SK-N-SH (cell line): ENCODE data around the gene MUC5B. TPM values are rescaled to one million over a fixed set of nuclear protein-coding genes. Genes with fewer than 3 reads are reported as not detected.
A peak's percentile ranks its signal among the peaks of the same experiment; 100 is the strongest.

ENCODE experiments used
- CTCF ChIA-PET: fragments of 300-600, 350-600 bp; formaldehyde crosslinking; extraction: SDS; loops from one replicate; lab custom pipeline; 2021; lab: Yijun Ruan, JAX
- POLR2A ChIA-PET: fragments of 350-600 bp; sonication (Branson Sonifier 250); formaldehyde crosslinking; extraction: SDS; loops from one replicate; lab custom pipeline; 2020; ENCODE audit warnings: antibody characterized with exemption, inconsistent platforms; lab: Yijun Ruan, JAX
- DNase-seq: peaks from one replicate; pipeline ENCODE4 v3.0.0; 2012
- H2AFZ ChIP-seq: fragments of 200-600 bp; sonication (generic); 2 replicates; pipeline ENCODE4 v1.8.1; 2016; ENCODE audit warnings: antibody characterized with exemption, mild to moderate bottlenecking, low read depth
- H3F3A ChIP-seq: fragments of 200-600 bp; sonication (generic); replicated peaks from 2 replicates; pipeline ENCODE3; 2016; ENCODE audit warnings: antibody characterized with exemption, mild to moderate bottlenecking; ENCODE audit not compliant: insufficient read depth
- H3K27ac ChIP-seq, 2 experiments: fragments of 200-500 bp in 1 of 2; fragments of 200-600 bp in 1 of 2; sonication (Bioruptor generic) in 1 of 2; sonication (generic), shearing (Covaris generic) in 1 of 2; 2 replicates each; pipeline versions ENCODE4 v1.5.1 to v1.6.1; 2014 to 2016; ENCODE audit warnings: low read depth in 2 of 2, inconsistent platforms in 1 of 2, low read length in 1 of 2, mild to moderate bottlenecking in 1 of 2, mixed read lengths in 1 of 2
- H3K27me3 ChIP-seq: fragments of 200-600 bp; sonication (generic), shearing (Covaris generic); 2 replicates; pipeline ENCODE4 v1.6.1; 2016; ENCODE audit warnings: mixed run types; ENCODE audit not compliant: insufficient read depth
- H3K36me3 ChIP-seq, 2 experiments: fragments of 200-500 bp in 1 of 2; fragments of 200-600 bp in 1 of 2; sonication (Bioruptor generic) in 1 of 2; sonication (generic) in 1 of 2; replicated peaks in 1 of 2; 2 replicates each; pipeline versions ENCODE3 to v1.5.1; 2014 to 2016; ENCODE audit warnings: low read length in 1 of 2, mild to moderate bottlenecking in 1 of 2; ENCODE audit not compliant: insufficient read depth in 2 of 2, control insufficient read depth in 1 of 2
- H3K4me1 ChIP-seq, 2 experiments: fragments of 200-500 bp in 1 of 2; fragments of 200-600 bp in 1 of 2; sonication (Bioruptor generic) in 1 of 2; sonication (generic), shearing (Covaris generic) in 1 of 2; 2 replicates each; pipeline versions ENCODE4 v1.5.1 to v1.6.1; 2014 to 2016; ENCODE audit warnings: low read depth in 1 of 2, low read length in 1 of 2, mixed run types in 1 of 2; ENCODE audit not compliant: insufficient read depth in 2 of 2, control insufficient read depth in 1 of 2
- H3K4me2 ChIP-seq: fragments of 200-600 bp; sonication (generic), shearing (Covaris generic); 2 replicates; pipeline ENCODE4 v1.6.1; 2017; ENCODE audit warnings: mixed run types
- H3K4me3 ChIP-seq, 2 experiments: fragments of 200-500 bp in 1 of 2; fragments of 200-600 bp in 1 of 2; sonication (Bioruptor generic) in 1 of 2; sonication (generic), shearing (Covaris generic) in 1 of 2; 2 replicates each; pipeline versions ENCODE4 v1.5.1 to v1.8.1; 2014 to 2016; ENCODE audit warnings: low read depth in 2 of 2, inconsistent platforms in 1 of 2, low read length in 1 of 2, mild to moderate bottlenecking in 1 of 2, mixed read lengths in 1 of 2, moderate library complexity in 1 of 2
- H3K79me2 ChIP-seq: fragments of 200-600 bp; sonication (generic); 2 replicates; pipeline ENCODE4 v1.8.1; 2017; ENCODE audit warnings: mild to moderate bottlenecking; ENCODE audit not compliant: insufficient read depth
- H3K9ac ChIP-seq: fragments of 200-600 bp; sonication (generic); 2 replicates; pipeline ENCODE4 v1.6.1; 2017; ENCODE audit warnings: mixed run types
- H3K9me2 ChIP-seq: fragments of 200-600 bp; sonication (generic); 2 replicates; pipeline ENCODE4 v1.6.1; 2017; ENCODE audit warnings: mixed run types
- H3K9me3 ChIP-seq: fragments of 200-600 bp; sonication (generic); 2 replicates; pipeline ENCODE4 v1.6.1; 2017; ENCODE audit warnings: mixed run types, mild to moderate bottlenecking, moderate library complexity
- H4K20me1 ChIP-seq: fragments of 200-600 bp; sonication (generic); 2 replicates; pipeline ENCODE4 v1.6.1; 2017; ENCODE audit warnings: mild to moderate bottlenecking, mixed run types; ENCODE audit not compliant: insufficient read depth
- CHD2 ChIP-seq: fragments of 150-350 bp; IDR thresholded peaks from 2 replicates; pipeline ENCODE4 v1.6.1; 2018; ENCODE audit warnings: low read length; ENCODE audit not compliant: partially characterized antibody
- CTCF ChIP-seq: fragments of 200-600 bp; sonication (generic); IDR thresholded peaks from 2 replicates; pipeline ENCODE4 v1.6.1; 2017; ENCODE audit warnings: antibody characterized with exemption, mild to moderate bottlenecking, moderate library complexity
- ELF1 ChIP-seq: IDR thresholded peaks from 2 replicates; pipeline ENCODE4 v1.4.0; 2012
- EP300 ChIP-seq, 2 experiments: IDR thresholded peaks; 2 replicates each; pipeline versions ENCODE4 v1.4.0 to v1.6.1; 2012; ENCODE audit warnings: borderline replicate concordance in 1 of 2, low read depth in 1 of 2, low read length in 1 of 2
- GABPA ChIP-seq: IDR thresholded peaks from 2 replicates; pipeline ENCODE4 v1.4.0; 2012; ENCODE audit warnings: low read depth, mild to moderate bottlenecking
- IRF3 ChIP-seq: fragments of 150-350 bp; IDR thresholded peaks from 2 replicates; pipeline ENCODE4 v1.6.1; 2016; ENCODE audit warnings: mild to moderate bottlenecking, low read depth, low read length
- MEF2A ChIP-seq: IDR thresholded peaks from 2 replicates; pipeline ENCODE4 v1.4.0; 2012; ENCODE audit warnings: low read depth, borderline replicate concordance
- NFIC ChIP-seq: IDR thresholded peaks from 2 replicates; pipeline ENCODE4 v1.4.0; 2012; ENCODE audit warnings: borderline replicate concordance
- NRF1 ChIP-seq: IDR thresholded peaks from 2 replicates; pipeline ENCODE4 v1.6.1; 2012; ENCODE audit warnings: low read depth, mild to moderate bottlenecking, low read length
- RAD21 ChIP-seq: IDR thresholded peaks from 2 replicates; pipeline ENCODE4 v1.6.1; 2012; ENCODE audit warnings: mild to moderate bottlenecking, low read length
- RCOR1 ChIP-seq: fragments of 150-350 bp; IDR thresholded peaks from 2 replicates; pipeline ENCODE4 v1.6.1; 2017; ENCODE audit warnings: antibody characterized with exemption, low read length
- TAF1 ChIP-seq: IDR thresholded peaks from 2 replicates; pipeline ENCODE4 v1.6.1; 2012; ENCODE audit warnings: low read depth, mild to moderate bottlenecking, low read length, moderate library complexity, borderline replicate concordance
- TCF12 ChIP-seq: IDR thresholded peaks from 2 replicates; pipeline ENCODE4 v1.4.0; 2012
- TEAD4 ChIP-seq: IDR thresholded peaks from 2 replicates; pipeline ENCODE4 v1.4.0; 2012; ENCODE audit warnings: mild to moderate bottlenecking, borderline replicate concordance; ENCODE audit not compliant: insufficient read depth
- WGBS: methylation state at CpG from one replicate; pipeline ENCODE4 v1.1.6; 2017; ENCODE audit warnings: low lambda C conversion rate; 5-methylcytosine and 5-hydroxymethylcytosine counted together
- polyA plus RNA-seq, 3 experiments: library from polyadenylated mRNA; depleted of rRNA; stranded (reverse); fragments of >200 nt; gene quantifications; 2 replicates each; pipeline ENCODE4 v1.2.3, GENCODE V29; 2012
- TF ChIP-seq, protein P1 (sequence below): IDR thresholded peaks from 2 replicates; pipeline ENCODE4; 2012
- TF ChIP-seq, protein P2 (sequence below): IDR thresholded peaks from 2 replicates; pipeline ENCODE4 v1.4.0; 2012; ENCODE audit warnings: low read depth

The MUC5B gene
- polyA plus RNA-seq, 1 of the 3 experiments (the other 2 are of a cell fraction), result not detected

DNA sequence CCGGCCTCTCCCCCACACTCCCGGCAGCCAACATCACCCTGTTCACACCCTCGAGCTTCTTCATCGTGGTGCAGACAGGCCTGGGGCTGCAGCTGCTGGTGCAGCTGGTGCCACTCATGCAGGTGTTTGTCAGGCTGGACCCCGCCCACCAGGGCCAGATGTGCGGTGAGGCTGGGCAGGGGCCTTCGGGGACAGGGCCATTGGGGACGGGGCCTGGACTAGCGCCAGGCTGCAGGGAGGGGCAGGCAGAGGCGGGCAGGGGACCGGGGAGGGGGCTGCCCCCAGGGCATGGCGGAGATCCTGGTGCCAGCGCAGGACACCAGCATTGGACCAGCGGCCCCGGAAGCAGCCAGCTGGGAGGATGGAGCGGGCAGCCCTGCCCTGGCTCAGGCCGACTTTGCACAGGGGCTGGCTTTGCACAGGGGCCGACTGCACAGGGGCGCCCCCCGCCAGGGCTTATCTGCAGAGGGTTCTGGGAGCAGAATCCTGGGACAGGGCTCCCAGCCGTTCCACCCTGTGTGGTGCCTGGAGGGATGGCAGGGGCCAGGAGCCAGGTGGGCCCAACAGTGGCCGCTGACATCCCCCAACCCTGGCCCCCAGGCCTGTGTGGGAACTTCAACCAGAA is 8.6 kb downstream of the MUC5B start:
- no peaks in the 10 kb centered on the region for H3K9me3 ChIP-seq
- peaks cover 0 to 2% of the 10 kb centered on the region in 2 experiments; a peak in 1 of 4 replicates for H3K4me1 ChIP-seq
- no peak overlapping the region for H2AFZ ChIP-seq
- H3K27me3 ChIP-seq, result no peaks in the 10 kb centered on the region
- WGBS, result 9% methylated on average over 13 of the region's 22 CpGs
- no peak overlapping the region for H3K4me3 ChIP-seq
- H4K20me1 ChIP-seq, result no peaks in the 10 kb centered on the region
- H3K9ac ChIP-seq, result no peak overlapping the region
- no peak for TF ChIP-seq RAD21
- TF ChIP-seq TCF12, result no peak
- TF ChIP-seq TEAD4, result no peak
- TF ChIP-seq MEF2A, result no peak
- no peak for TF ChIP-seq IRF3
- TF ChIP-seq TAF1, result no peak
- no peak for TF ChIP-seq ELF1
- TF ChIP-seq NFIC, result no peak
- TF ChIP-seq RCOR1, result no peak
- TF ChIP-seq, protein P1, sequence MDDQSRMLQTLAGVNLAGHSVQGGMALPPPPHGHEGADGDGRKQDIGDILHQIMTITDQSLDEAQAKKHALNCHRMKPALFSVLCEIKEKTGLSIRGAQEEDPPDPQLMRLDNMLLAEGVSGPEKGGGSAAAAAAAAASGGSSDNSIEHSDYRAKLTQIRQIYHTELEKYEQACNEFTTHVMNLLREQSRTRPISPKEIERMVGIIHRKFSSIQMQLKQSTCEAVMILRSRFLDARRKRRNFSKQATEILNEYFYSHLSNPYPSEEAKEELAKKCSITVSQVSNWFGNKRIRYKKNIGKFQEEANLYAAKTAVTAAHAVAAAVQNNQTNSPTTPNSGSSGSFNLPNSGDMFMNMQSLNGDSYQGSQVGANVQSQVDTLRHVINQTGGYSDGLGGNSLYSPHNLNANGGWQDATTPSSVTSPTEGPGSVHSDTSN, result no peak
- TF ChIP-seq CHD2, result no peak
- TF ChIP-seq EP300 (IDR thresholded peaks at IDR 0.05; ENCODE audit: borderline replicate concordance in 1 of 2, low read depth in 1 of 2, low read length in 1 of 2), result no peak
- no peak for TF ChIP-seq CTCF
- TF ChIP-seq, protein P2, sequence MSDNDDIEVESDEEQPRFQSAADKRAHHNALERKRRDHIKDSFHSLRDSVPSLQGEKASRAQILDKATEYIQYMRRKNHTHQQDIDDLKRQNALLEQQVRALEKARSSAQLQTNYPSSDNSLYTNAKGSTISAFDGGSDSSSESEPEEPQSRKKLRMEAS, result no peak
- no peak for TF ChIP-seq NRF1
- TF ChIP-seq GABPA, result no peak
- H3K79me2 ChIP-seq, result no peaks in the 10 kb centered on the region
- ChIA-PET POLR2A (no interaction called here), CTCF (interaction anchor here (1.0 to 1.7 kb wide), 2 partner anchors 29 to 316 kb away, joined by 3 to 7 read pairs; no protein-coding TSS in a partner anchor)
- H3K9me2 ChIP-seq, result no peaks in the 10 kb centered on the region
- H3K36me3 ChIP-seq, result no peaks in the 10 kb centered on the region
- H3K4me2 ChIP-seq, result no peak overlapping the region
- DNase-seq, result peak; percentile 84
- no peak overlapping the region for H3K27ac ChIP-seq
- H3F3A ChIP-seq, result no peaks in the 10 kb centered on the region
